Left ventricle myocardium inferior (tissue), 1 donor: ENCODE results near the gene ALDH16A1. TPM values are rescaled to one million over a fixed set of nuclear protein-coding genes. Genes with fewer than 3 reads are reported as not detected.
"Not testable (repeated sequence)": the region's sequence is repeated elsewhere in the genome, so short reads cannot be mapped to it uniquely, and the experiment has no call there.

Source experiments
- DNase-seq: peaks from one replicate; pipeline ENCODE4 v3.0.0-alpha.2; 2020
- H3K27ac ChIP-seq: fragments of 200-600 bp; replicated peaks from 2 replicates; pipeline ENCODE4 v1.8.0; 2021
- H3K27me3 ChIP-seq: fragments of 200-600 bp; 2 replicates; pipeline ENCODE4 v1.8.0; 2021; ENCODE audit warnings: low read depth
- H3K36me3 ChIP-seq: fragments of 200-600 bp; 2 replicates; pipeline ENCODE4 v1.8.0; 2021
- H3K4me1 ChIP-seq: fragments of 200-600 bp; 2 replicates; pipeline ENCODE4 v1.8.0; 2021
- H3K4me3 ChIP-seq: fragments of 200-600 bp; 2 replicates; pipeline ENCODE4 v1.8.0; 2021; ENCODE audit warnings: mild to moderate bottlenecking, moderate library complexity
- H3K9me3 ChIP-seq: fragments of 200-600 bp; replicated peaks from 2 replicates; pipeline ENCODE4 v1.8.0; 2021
- CTCF ChIP-seq: fragments of 200-600 bp; IDR thresholded peaks from 2 replicates; pipeline ENCODE4 v1.8.0; 2021; ENCODE audit warnings: antibody characterized with exemption, mild to moderate bottlenecking, borderline replicate concordance
- intact Hi-C: fragments of 100-400 bp; cut with micrococcal nuclease; formaldehyde crosslinking; loops from one replicate; pipeline ENCODE4 v1.11.0; 2022
- total RNA-seq: library from RNA; stranded (reverse); fragmentation: NEBNext Ultra II Directional; extraction: Animal tissue kit (Norgen Biotek cat#: 25700); gene quantifications from one replicate; pipeline ENCODE4 v1.2.1, GENCODE V29; 2021
- donor health status: DM: no; HTN: yes; CAD: no; lungs with severe emphysema.

The ALDH16A1 gene
- total RNA-seq, 1 donor from 2014 or later: 9.6 TPM

DNA sequence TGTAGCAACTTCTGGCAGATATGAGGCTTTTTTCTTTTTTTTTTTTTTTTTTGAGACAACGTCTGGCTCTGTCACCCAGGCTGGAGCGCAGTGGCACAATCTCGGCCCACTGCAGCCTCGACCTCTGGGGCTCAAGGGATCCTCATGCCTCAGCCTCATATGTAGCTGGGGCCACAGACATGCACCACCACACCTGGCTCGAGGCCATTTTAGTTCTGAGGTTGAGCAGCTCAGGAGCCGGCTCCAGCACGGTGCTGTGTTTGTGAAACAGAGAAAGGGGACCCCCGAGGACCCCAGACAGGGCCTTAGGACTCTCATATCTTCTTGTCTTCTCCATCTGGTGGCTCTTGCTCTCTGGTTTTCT is 17.6 kb downstream of the ALDH16A1 start:
- H3K4me3 ChIP-seq: no peak overlapping the region
- H3K36me3 ChIP-seq: peaks cover 9% of the 10 kb centered on the region
- peaks cover 41% of the 10 kb centered on the region for H3K4me1 ChIP-seq
- no peak for TF ChIP-seq CTCF
- intact Hi-C loops: no loop called here
- no peaks in the 10 kb centered on the region for H3K9me3 ChIP-seq
- no peak for DNase-seq
- no peaks in the 10 kb centered on the region for H3K27me3 ChIP-seq
- H3K27ac ChIP-seq: peak overlapping the region; percentile 88

- DNase-seq: no peak
- H3K27ac ChIP-seq: peak overlapping the region; percentile 91
- H3K27me3 ChIP-seq: no peaks in the 10 kb centered on the region
- H3K36me3 ChIP-seq: no peaks in the 10 kb centered on the region
- H3K4me3 ChIP-seq: no peak overlapping the region
- H3K4me1 ChIP-seq: peaks cover 41% of the 10 kb centered on the region
- no peak for TF ChIP-seq CTCF
- no peaks in the 10 kb centered on the region for H3K9me3 ChIP-seq
- intact Hi-C loops: no loop called here
Observed at GRCh38 chr19:49472936-49473335, 19.9 kb downstream of the ALDH16A1 start.

- peak overlapping the region; percentile 91 for H3K27ac ChIP-seq
Observed at GRCh38 chr19:49473501-49473867, 20.5 kb downstream of the ALDH16A1 start.

GRCh38 chr19:49473868-49474541 is 21.0 kb downstream of the ALDH16A1 start, which contains the start of gene FLT3LG:
Gene FLT3LG (plus strand): TSS chr19:49474215. CDS start chr19:49474640, 425 bp downstream.
- H3K4me1 ChIP-seq: peaks cover 39% of the 10 kb centered on the region
- DNase-seq: peak; percentile 79
- intact Hi-C loops: no loop called here
- no peaks in the 10 kb centered on the region for H3K9me3 ChIP-seq
- no peaks in the 10 kb centered on the region for H3K36me3 ChIP-seq
- no peaks in the 10 kb centered on the region for H3K27me3 ChIP-seq
- TF ChIP-seq CTCF: peak; percentile 99
- H3K4me3 ChIP-seq: peak within 1 kb of the TSS; percentile 76
- peak within 1 kb of the TSS; percentile 91 for H3K27ac ChIP-seq

More at GRCh38 chr19:49473501-49473867, 20.5 kb downstream of the ALDH16A1 start:
- intact Hi-C loops, DNase-seq, H3K9me3 ChIP-seq, H3K27me3 ChIP-seq, H3K36me3 ChIP-seq: not testable (repeated sequence)
- peak overlapping the region; percentile 76 for H3K4me3 ChIP-seq
- H3K4me1 ChIP-seq: peaks cover 40% of the 10 kb centered on the region

GRCh38 chr19:49474542-49474924 is 21.5 kb downstream of the ALDH16A1 start:
- H3K4me1 ChIP-seq: peaks cover 35% of the 10 kb centered on the region
- intact Hi-C loops: no loop called here

More at GRCh38 chr19:49474542-49474924, 21.5 kb downstream of the ALDH16A1 start:
- no peaks in the 10 kb centered on the region for H3K27me3 ChIP-seq
- H3K9me3 ChIP-seq: no peaks in the 10 kb centered on the region
- TF ChIP-seq CTCF: no peak
- no peaks in the 10 kb centered on the region for H3K36me3 ChIP-seq
- peak overlapping the region; percentile 76 for H3K4me3 ChIP-seq
- DNase-seq: no peak
- peak overlapping the region; percentile 91 for H3K27ac ChIP-seq
